PC-9 (cell line): ENCODE results near the gene ADAMTS12.

Experiments used
- EZH2 ChIP-seq: fragments of 200-600 bp; sonication (generic); IDR thresholded peaks from 2 replicates; pipeline ENCODE4 v1.8.0; 2017; ENCODE audit warnings: antibody characterized with exemption, low read depth
- TF ChIP-seq, protein P1 (sequence below): fragments of 200-600 bp; sonication (generic); conservative IDR thresholded peaks from 2 replicates; pipeline ENCODE4 v1.6.1; 2017; ENCODE audit warnings: mixed run types, antibody characterized with exemption, mild to moderate bottlenecking, moderate library complexity

DNA sequence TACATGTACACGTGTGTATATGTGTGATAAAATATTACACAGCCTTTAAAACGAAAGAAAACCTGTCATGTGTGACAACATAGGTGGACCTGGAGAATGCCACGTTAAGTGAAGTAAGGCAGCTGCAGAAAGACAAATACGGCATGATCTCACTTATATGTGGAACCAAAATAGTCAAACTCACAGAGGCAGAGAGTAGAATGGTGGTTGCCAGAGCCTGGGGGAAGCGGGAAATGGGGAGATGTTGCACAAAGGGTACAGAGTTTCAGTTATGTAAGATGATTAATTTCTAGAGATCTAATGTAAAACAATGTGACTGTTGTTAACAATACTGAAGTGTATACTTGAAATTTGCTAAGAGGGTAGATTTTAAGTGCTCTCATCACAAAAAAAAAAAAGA is 34.8 kb downstream of the ADAMTS12 start:
- no peak for TF ChIP-seq EZH2
- TF ChIP-seq, protein P1, sequence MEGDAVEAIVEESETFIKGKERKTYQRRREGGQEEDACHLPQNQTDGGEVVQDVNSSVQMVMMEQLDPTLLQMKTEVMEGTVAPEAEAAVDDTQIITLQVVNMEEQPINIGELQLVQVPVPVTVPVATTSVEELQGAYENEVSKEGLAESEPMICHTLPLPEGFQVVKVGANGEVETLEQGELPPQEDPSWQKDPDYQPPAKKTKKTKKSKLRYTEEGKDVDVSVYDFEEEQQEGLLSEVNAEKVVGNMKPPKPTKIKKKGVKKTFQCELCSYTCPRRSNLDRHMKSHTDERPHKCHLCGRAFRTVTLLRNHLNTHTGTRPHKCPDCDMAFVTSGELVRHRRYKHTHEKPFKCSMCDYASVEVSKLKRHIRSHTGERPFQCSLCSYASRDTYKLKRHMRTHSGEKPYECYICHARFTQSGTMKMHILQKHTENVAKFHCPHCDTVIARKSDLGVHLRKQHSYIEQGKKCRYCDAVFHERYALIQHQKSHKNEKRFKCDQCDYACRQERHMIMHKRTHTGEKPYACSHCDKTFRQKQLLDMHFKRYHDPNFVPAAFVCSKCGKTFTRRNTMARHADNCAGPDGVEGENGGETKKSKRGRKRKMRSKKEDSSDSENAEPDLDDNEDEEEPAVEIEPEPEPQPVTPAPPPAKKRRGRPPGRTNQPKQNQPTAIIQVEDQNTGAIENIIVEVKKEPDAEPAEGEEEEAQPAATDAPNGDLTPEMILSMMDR, result no peak
